Left ventricle myocardium inferior (tissue), 1 donor: ENCODE data around the gene NLRC5. TPM values are rescaled to one million over a fixed set of nuclear protein-coding genes. Genes with fewer than 3 reads are reported as not detected.

ENCODE experiments used
- DNase-seq: peaks from one replicate; pipeline ENCODE4 v3.0.0-alpha.2; 2020
- H3K27ac ChIP-seq: fragments of 200-600 bp; replicated peaks from 2 replicates; pipeline ENCODE4 v1.8.0; 2021
- H3K27me3 ChIP-seq: fragments of 200-600 bp; 2 replicates; pipeline ENCODE4 v1.8.0; 2021; ENCODE audit warnings: low read depth
- H3K36me3 ChIP-seq: fragments of 200-600 bp; 2 replicates; pipeline ENCODE4 v1.8.0; 2021
- H3K4me1 ChIP-seq: fragments of 200-600 bp; 2 replicates; pipeline ENCODE4 v1.8.0; 2021
- H3K4me3 ChIP-seq: fragments of 200-600 bp; 2 replicates; pipeline ENCODE4 v1.8.0; 2021; ENCODE audit warnings: mild to moderate bottlenecking, moderate library complexity
- H3K9me3 ChIP-seq: fragments of 200-600 bp; replicated peaks from 2 replicates; pipeline ENCODE4 v1.8.0; 2021
- intact Hi-C: fragments of 100-400 bp; cut with micrococcal nuclease; formaldehyde crosslinking; loops from one replicate; pipeline ENCODE4 v1.11.0; 2022
- total RNA-seq: library from RNA; stranded (reverse); fragmentation: NEBNext Ultra II Directional; extraction: Animal tissue kit (Norgen Biotek cat#: 25700); gene quantifications from one replicate; pipeline ENCODE4 v1.2.1, GENCODE V29; 2021
- TF ChIP-seq, protein P1 (sequence below): fragments of 200-600 bp; IDR thresholded peaks from 2 replicates; pipeline ENCODE4 v1.8.0; 2021; ENCODE audit warnings: antibody characterized with exemption, mild to moderate bottlenecking, borderline replicate concordance
- donor health status: DM: no; HTN: yes; CAD: no; lungs with severe emphysema.

NLRC5 gene
- total RNA-seq, 1 donor from 2014 or later = 6.6 TPM

DNA sequence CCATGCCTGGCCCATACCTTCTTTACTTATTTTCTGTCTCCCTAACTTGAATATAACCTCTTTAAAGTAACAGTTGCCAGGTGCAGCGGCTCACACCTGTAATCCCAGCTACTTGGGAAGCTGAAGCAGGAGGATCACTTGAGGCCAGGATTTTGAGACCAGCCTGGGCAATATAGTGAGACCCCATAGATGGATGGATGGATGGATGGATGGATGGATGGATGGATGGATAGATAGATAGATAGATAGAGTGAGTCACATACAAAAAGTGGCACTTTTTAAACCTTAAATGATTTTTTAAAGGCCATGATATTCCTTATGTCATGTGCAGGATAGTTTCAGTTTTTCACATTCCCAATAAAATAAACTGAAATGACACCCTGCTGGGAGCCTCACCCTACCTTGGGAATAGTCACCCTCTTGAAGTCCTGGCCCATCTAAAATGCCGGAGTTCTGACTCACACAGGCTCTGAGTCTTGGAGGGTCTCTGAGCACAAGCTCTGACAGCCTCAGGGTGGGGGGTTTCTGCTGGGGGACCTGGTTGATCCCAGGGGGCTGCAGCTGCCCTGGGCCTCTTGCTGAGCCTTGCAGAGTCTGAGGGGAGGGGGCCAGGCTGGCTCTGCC, 129.2 kb downstream of the NLRC5 start:
- no peak for DNase-seq
- H3K4me1 ChIP-seq = peaks cover 16% of the 10 kb centered on the region
- intact Hi-C loops = no loop called here
- no peaks in the 10 kb centered on the region for H3K27me3 ChIP-seq
- H3K9me3 ChIP-seq = no peaks in the 10 kb centered on the region
- no peak overlapping the region for H3K27ac ChIP-seq
- H3K4me3 ChIP-seq = no peak overlapping the region
- TF ChIP-seq, protein P1, sequence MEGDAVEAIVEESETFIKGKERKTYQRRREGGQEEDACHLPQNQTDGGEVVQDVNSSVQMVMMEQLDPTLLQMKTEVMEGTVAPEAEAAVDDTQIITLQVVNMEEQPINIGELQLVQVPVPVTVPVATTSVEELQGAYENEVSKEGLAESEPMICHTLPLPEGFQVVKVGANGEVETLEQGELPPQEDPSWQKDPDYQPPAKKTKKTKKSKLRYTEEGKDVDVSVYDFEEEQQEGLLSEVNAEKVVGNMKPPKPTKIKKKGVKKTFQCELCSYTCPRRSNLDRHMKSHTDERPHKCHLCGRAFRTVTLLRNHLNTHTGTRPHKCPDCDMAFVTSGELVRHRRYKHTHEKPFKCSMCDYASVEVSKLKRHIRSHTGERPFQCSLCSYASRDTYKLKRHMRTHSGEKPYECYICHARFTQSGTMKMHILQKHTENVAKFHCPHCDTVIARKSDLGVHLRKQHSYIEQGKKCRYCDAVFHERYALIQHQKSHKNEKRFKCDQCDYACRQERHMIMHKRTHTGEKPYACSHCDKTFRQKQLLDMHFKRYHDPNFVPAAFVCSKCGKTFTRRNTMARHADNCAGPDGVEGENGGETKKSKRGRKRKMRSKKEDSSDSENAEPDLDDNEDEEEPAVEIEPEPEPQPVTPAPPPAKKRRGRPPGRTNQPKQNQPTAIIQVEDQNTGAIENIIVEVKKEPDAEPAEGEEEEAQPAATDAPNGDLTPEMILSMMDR = no peak
- peaks cover 34% of the 10 kb centered on the region for H3K36me3 ChIP-seq

DNA sequence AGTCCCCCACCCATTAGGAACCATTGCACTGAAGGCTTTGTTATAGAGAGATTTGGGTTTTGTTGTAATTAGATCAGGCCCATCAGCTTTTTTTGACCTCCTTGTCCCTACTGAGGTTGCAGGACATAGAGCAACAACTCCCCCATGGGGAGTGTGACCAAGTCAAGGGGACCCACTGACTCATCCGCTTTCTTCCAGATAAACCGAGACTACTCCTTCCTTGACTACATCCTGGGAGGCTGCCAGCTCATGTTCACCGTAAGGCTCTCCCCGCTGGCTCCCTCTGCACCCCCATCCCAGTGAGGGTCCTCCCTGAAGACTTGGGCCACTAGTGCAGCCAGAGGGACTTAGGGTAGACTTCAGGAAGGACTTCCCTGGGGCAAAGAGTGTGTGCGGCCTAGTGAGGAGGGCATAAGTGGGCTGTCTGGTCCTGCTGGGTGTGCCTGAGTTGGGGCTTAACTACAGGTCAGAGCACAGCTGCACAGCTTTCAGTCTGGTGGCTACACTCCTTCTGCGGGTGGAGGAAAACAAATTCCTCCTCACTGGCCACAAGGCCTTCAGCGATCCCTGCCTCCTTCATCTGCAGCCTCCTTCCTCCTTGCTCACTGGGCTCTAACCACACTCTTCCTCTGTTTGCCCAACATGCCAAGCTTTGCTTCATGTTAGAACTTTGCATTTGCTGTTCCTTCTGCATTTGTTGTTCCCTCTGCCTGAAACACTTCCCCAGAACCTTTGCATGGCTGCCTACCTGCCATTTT, 134.0 kb downstream of the NLRC5 start:
- intact Hi-C loops = no loop called here
- Histone ChIP-seq H3K9me3 (no peaks in the 10 kb centered on the region), H3K36me3 (peaks cover 28% of the 10 kb centered on the region), H3K27me3 (no peaks in the 10 kb centered on the region), H3K27ac (no peak overlapping the region), H3K4me1 (no peaks in the 10 kb centered on the region), H3K4me3 (no peak overlapping the region)
- DNase-seq = no peak
- TF ChIP-seq, protein P1 = no peak

DNA sequence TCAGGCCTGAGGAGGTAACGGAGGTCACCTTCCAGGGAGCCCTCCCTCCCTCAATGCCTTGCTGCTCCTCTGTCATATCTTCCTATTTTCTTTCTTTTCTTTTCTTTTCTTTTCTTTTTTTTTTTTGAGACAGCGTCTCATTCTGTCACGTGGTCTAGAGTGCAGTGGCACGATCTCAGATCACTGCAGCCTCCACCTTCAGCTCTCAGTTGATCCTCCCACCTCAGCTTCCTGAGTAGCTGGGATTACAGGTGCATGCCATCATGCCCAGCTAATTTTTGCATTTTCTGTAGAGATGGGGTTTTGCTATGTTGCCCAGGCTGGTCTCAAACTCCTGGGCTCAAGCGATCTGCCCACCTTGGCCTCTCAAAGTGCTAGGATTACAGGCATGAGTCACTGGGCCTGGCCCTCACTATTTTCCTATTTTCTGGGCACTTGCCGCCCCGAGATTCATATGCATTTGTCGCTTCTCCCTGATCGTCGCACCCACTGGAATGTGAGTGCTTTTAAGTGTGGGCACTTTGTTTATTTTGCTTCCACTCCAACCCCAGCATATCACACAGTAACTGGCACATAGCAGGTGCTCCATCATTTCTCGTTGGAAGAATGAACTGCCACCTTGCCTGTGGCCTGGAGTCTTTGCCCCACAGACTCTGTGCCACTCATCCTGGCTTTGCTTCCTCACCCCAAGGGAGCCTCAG, 134.8 kb downstream of the NLRC5 start:
- TF ChIP-seq, protein P1 = no peak
- Histone ChIP-seq H3K4me3 (no peak overlapping the region), H3K9me3 (no peaks in the 10 kb centered on the region), H3K4me1 (no peaks in the 10 kb centered on the region), H3K27ac (no peak overlapping the region), H3K36me3 (peaks cover 26% of the 10 kb centered on the region), H3K27me3 (no peaks in the 10 kb centered on the region)
- intact Hi-C loops = no loop called here
- no peak for DNase-seq

DNA sequence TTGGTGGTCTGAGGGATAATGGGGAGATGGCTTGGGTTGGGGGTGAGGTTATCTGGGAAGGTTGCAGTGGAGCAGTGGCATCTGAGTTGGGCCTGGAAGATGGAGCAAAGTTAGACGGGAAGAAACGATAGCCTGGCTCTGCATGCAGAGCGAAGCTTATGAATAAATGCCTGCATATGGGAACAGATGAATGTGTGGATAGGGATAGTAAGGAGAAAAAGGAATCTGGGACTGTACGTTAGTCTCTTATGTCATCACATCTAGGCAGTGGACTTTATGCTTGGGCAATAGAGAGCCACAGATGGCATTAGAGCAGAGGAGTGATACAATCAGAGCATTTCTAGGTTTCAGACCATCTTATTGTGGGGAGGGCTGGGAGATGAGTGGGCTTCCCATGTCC, 136.0 kb downstream of the NLRC5 start:
- Histone ChIP-seq H3K4me3 (no peak overlapping the region), H3K27me3 (no peaks in the 10 kb centered on the region), H3K9me3 (no peaks in the 10 kb centered on the region), H3K27ac (no peak overlapping the region), H3K36me3 (peaks cover 18% of the 10 kb centered on the region), H3K4me1 (no peaks in the 10 kb centered on the region)
- intact Hi-C loops = no loop called here
- TF ChIP-seq, protein P1 = no peak
- no peak for DNase-seq

DNA sequence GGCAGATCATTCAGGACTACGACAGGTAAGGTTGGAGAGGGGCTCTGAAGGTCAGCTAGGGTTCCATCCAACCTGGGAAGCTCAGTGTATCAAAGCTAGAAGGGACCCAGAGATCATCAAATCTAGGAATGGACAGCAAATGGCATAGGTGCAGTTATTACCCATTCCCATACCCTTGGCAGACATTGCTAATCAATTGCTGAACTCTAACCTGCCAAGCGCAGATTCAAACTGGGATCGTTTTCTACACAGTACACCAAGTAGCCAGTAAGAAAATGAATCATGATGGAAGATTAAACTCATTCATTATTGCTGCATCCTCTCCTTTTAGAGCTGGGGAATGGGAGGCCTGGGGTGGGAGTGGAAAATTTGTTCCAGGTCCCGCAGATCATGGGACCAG, 136.6 kb downstream of the NLRC5 start:
- no peak for DNase-seq
- H3K4me1 ChIP-seq = no peaks in the 10 kb centered on the region
- no peaks in the 10 kb centered on the region for H3K27me3 ChIP-seq
- H3K36me3 ChIP-seq = peaks cover 16% of the 10 kb centered on the region
- H3K9me3 ChIP-seq = no peaks in the 10 kb centered on the region
- intact Hi-C loops = no loop called here
- H3K4me3 ChIP-seq = no peak overlapping the region
- TF ChIP-seq, protein P1 = no peak
- no peak overlapping the region for H3K27ac ChIP-seq
